ENCODE measurements around the gene PRKCE. TPM values are rescaled to one million over a fixed set of nuclear protein-coding genes. Genes with fewer than 3 reads are reported as not detected.

The PRKCE gene
- total and polyA plus RNA-seq, 2 of the 8 experiments (the other 6 are each of a cell fraction or from before 2014, with no cell fraction given), result 0.54 to 2.1 TPM

DNA sequence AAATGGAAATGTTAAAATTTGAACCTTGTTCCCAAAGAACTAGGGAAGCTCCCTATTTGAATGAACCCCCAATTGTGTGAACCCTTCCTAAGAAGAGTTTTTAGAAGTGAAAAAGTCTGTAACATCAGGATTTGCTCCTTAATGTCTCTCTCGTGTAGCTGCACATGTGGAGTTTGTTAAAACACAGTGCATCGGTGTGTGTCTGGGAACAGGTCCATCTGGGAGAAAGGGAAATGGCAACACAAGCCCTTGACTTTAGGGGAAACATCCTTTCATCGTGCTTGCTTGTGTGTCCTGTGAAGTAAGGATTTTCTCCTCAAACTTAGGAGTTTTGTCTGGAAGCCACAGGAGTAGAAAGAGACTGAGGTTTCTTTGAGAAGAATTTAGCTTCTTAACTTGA, 203.9 kb downstream of the PRKCE start:
- H2BK20ac ChIP-seq (ENCODE audit: low read length), result no peak overlapping the region
- ChIA-PET POLR2A (ENCODE audit: partially characterized antibody) (no interaction called here), CTCF (ENCODE audit: partially characterized antibody) (interaction anchor here (0.8 kb wide), 1 partner anchor 608 kb away, joined by 3 read pairs; no protein-coding TSS in a partner anchor)

More for the DNA sequence above, 203.9 kb downstream of the PRKCE start:
- WGBS, 2 experiments (ENCODE audit: extremely low coverage in 1 of 2, insufficient coverage in 1 of 2, insufficient read length in 1 of 2, insufficient replicate concordance in 2 of 2, low coverage in 1 of 2, low lambda C conversion rate in 2 of 2, missing lambda C conversion rate in 1 of 2), result 81% methylated on average over 3 of the region's 3 CpGs; no CpG with 5 or more reads in 1 of the 2 experiments
- H3K79me2 ChIP-seq (ENCODE audit: control insufficient read depth in 1 of 2, insufficient read depth in 2 of 2, low read length in 2 of 2), result no peaks in the 10 kb centered on the region
- H2BK15ac ChIP-seq (ENCODE audit: low read length), result no peak overlapping the region
- no peaks in the 10 kb centered on the region for H3K23me2 ChIP-seq (ENCODE audit: low read depth, low read length)
- no peaks in the 10 kb centered on the region for H3K27me3 ChIP-seq (replicated peaks in 1 of 4; ENCODE audit: control insufficient read depth in 3 of 4, extremely low read depth in 1 of 4, insufficient read depth in 3 of 4, low read length in 3 of 4)
- no peak overlapping the region for H3K9ac ChIP-seq (replicated peaks in 1 of 4; ENCODE audit: extremely low read depth in 1 of 4, low read depth in 3 of 4, low read length in 3 of 4)
- H3K27ac ChIP-seq (ENCODE audit: low read depth, low read length), result no peak overlapping the region
- H2BK120ac ChIP-seq (replicated peaks; ENCODE audit: low read depth, low read length), result no peak overlapping the region
- H2BK5ac ChIP-seq (ENCODE audit: low read depth, low read length), result no peak overlapping the region
- no peak overlapping the region for H3K18ac ChIP-seq (ENCODE audit: extremely low read depth, low read length)
- no peak overlapping the region for H3K56ac ChIP-seq (replicated peaks; ENCODE audit: insufficient read length, low read depth, low read length)
- no peak overlapping the region for H3K23ac ChIP-seq (ENCODE audit: insufficient read length)
- no peak overlapping the region for H4K8ac ChIP-seq (ENCODE audit: extremely low read depth, insufficient read depth, low read length)
- no peak overlapping the region for H3K4me3 ChIP-seq (ENCODE audit: extremely low read depth in 1 of 4, insufficient read depth in 2 of 4, low read depth in 3 of 4, low read length in 4 of 4)
- no peak overlapping the region for H4K91ac ChIP-seq (replicated peaks; ENCODE audit: insufficient read length, low read length)
- H2BK12ac ChIP-seq (ENCODE audit: low read depth, low read length), result no peak overlapping the region
- FAIRE-seq (no peak), DNase-seq (ENCODE audit: low read depth in 1 of 2, low spot score in 2 of 2) (no peak)
- H2AK5ac ChIP-seq (ENCODE audit: low read depth, low read length), result no peak overlapping the region
- H3K14ac ChIP-seq (ENCODE audit: insufficient read length), result no peak overlapping the region
- 0 out of 7 replicates have a peak, but pooled peaks cover 0 to 2% (median 0%) of the 10 kb centered on the region in 4 experiments for H3K4me1 ChIP-seq (replicated peaks in 1 of 4; ENCODE audit: control insufficient read depth in 3 of 4, insufficient read depth in 4 of 4, low read length in 3 of 4)
- H3K36me3 ChIP-seq (ENCODE audit: control insufficient read depth in 2 of 4, insufficient read depth in 4 of 4, low read length in 3 of 4), result no peaks in the 10 kb centered on the region
- no peak overlapping the region for H4K5ac ChIP-seq (ENCODE audit: insufficient read length, low read depth, low read length)
- TF ChIP-seq CBX8 (IDR thresholded peaks at IDR 0.05; ENCODE audit: borderline replicate concordance, low read depth, low read length), result no peak
- TF ChIP-seq PHF8 (conservative IDR thresholded peaks at IDR 0.05; ENCODE audit: low read depth, low read length), result no peak
- no peak for TF ChIP-seq TEAD4 (IDR thresholded peaks at IDR 0.05; ENCODE audit: low read depth, low read length)
- TF ChIP-seq TAF1 (IDR thresholded peaks at IDR 0.05; ENCODE audit: low read depth, low read length), result no peak
- TF ChIP-seq HDAC6 (IDR thresholded peaks at IDR 0.05; ENCODE audit: low read depth, low read length), result no peak
- no peak for TF ChIP-seq GABPA (IDR thresholded peaks at IDR 0.05; ENCODE audit: borderline replicate concordance, insufficient read depth, low read length)
- TF ChIP-seq, protein P1, sequence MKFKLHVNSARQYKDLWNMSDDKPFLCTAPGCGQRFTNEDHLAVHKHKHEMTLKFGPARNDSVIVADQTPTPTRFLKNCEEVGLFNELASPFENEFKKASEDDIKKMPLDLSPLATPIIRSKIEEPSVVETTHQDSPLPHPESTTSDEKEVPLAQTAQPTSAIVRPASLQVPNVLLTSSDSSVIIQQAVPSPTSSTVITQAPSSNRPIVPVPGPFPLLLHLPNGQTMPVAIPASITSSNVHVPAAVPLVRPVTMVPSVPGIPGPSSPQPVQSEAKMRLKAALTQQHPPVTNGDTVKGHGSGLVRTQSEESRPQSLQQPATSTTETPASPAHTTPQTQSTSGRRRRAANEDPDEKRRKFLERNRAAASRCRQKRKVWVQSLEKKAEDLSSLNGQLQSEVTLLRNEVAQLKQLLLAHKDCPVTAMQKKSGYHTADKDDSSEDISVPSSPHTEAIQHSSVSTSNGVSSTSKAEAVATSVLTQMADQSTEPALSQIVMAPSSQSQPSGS (IDR thresholded peaks at IDR 0.05; ENCODE audit: low read length), result no peak
- no peak for TF ChIP-seq EP300 (IDR thresholded peaks at IDR 0.05; ENCODE audit: borderline replicate concordance in 1 of 2, low read depth in 2 of 2, low read length in 2 of 2)
- no peak for TF ChIP-seq CREB1 (IDR thresholded peaks at IDR 0.05)
- no peak for TF ChIP-seq SP4 (IDR thresholded peaks at IDR 0.05; ENCODE audit: low read length)
- H3K9me3 ChIP-seq (ENCODE audit: insufficient read depth in 2 of 2, low read depth in 1 of 2, low read length in 1 of 2), result no peaks in the 10 kb centered on the region
- H4K20me1 ChIP-seq (replicated peaks in 1 of 2; ENCODE audit: control insufficient read depth in 1 of 2, insufficient read depth in 2 of 2, low read length in 2 of 2), result no peaks in the 10 kb centered on the region
- H3K4me2 ChIP-seq (ENCODE audit: insufficient read depth in 1 of 2, low read depth in 2 of 2, low read length in 2 of 2), result no peak overlapping the region
- no peak overlapping the region for H2AFZ ChIP-seq (ENCODE audit: low read length)
- no peak overlapping the region for H3K4ac ChIP-seq (replicated peaks; ENCODE audit: insufficient read length, low read depth, low read length)
- no peaks in the 10 kb centered on the region for H3K79me1 ChIP-seq (ENCODE audit: low read depth, low read length)
